Thymus (tissue), 11 donors: ENCODE results near the gene DNTT. TPM values are rescaled to one million over a fixed set of nuclear protein-coding genes. Genes with fewer than 3 reads are reported as not detected.

Experiments used
- DNase-seq, 9 donors: peaks; one replicate each; pipeline ENCODE4 v3.0.0-alpha.2; 2013; ENCODE audit warnings: low spot score in 9 of 9, low read depth in 6 of 9, missing footprints in 1 of 9
- H3K27ac ChIP-seq, 2 donors: one replicate each; pipeline ENCODE4 v1.5.1; 2013; ENCODE audit warnings: control low read depth in 1 of 2, low read depth in 1 of 2, low read length in 1 of 2, mild to moderate bottlenecking in 1 of 2, moderate library complexity in 1 of 2
- H3K27me3 ChIP-seq, 2 donors: one replicate each; pipeline ENCODE4 v1.5.1; 2013; ENCODE audit warnings: low read length in 1 of 2; ENCODE audit not compliant: control insufficient read depth in 2 of 2, insufficient read depth in 1 of 2
- H3K36me3 ChIP-seq, 2 donors: one replicate each; pipeline ENCODE4 v1.5.1; 2013; ENCODE audit warnings: low read length in 1 of 2, mild to moderate bottlenecking in 1 of 2, moderate library complexity in 1 of 2; ENCODE audit not compliant: control insufficient read depth in 2 of 2, insufficient read depth in 2 of 2
- H3K4me1 ChIP-seq, 2 donors: one replicate each; pipeline ENCODE4 v1.5.1; 2013; ENCODE audit warnings: low read length in 2 of 2; ENCODE audit not compliant: control insufficient read depth in 2 of 2, insufficient read depth in 2 of 2
- H3K4me3 ChIP-seq, 2 donors: one replicate each; pipeline ENCODE4 v1.5.1; 2013; ENCODE audit warnings: low read length in 2 of 2, control low read depth in 1 of 2, mild to moderate bottlenecking in 1 of 2
- H3K9me3 ChIP-seq, 2 donors: one replicate each; pipeline ENCODE4 v1.5.1; 2013; ENCODE audit warnings: low read length in 1 of 2, mild to moderate bottlenecking in 1 of 2; ENCODE audit not compliant: control insufficient read depth in 2 of 2, insufficient read depth in 1 of 2
- WGBS: extraction: QIAGEN DNeasy Blood & Tissue Kit; methylation state at CpG from one replicate; pipeline ENCODE4 v1.1.7; 2013; 5-methylcytosine and 5-hydroxymethylcytosine counted together
- polyA plus RNA-seq: library from polyadenylated mRNA; stranded (reverse); fragments of 200-250 nt; gene quantifications from one replicate; pipeline ENCODE4 v1.2.3, GENCODE V29; 2013
- total RNA-seq: library from RNA; stranded (reverse); fragments of 120-200 nt; gene quantifications from one replicate; pipeline ENCODE4 v1.2.4, GENCODE V29; 2013
- donor health status: healthy.

The DNTT gene
- total and polyA plus RNA-seq, 2 donors = 38.4 to 38.7 TPM

DNA sequence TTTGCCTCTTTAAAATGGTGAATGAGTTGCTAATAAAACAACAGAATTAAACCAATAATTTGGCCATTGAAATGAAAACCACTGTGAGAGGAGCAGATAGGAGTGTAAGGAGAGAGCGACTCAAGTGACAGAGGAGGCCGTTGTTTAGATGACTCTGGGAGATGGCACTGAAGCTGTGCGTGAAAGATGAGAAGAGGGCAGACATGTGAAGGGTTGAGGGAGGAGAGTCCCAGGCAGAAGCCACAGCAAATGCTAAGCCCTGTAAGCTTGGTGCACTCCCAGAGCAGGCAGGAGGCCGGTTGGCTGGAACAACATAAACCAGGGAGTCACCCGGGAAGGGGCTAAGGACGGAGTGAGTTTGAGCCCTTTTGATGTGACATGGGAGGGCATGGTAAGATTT is 55.4 kb downstream of the DNTT start:
- Histone ChIP-seq H3K27me3 (peaks cover 0 to 6% of the 10 kb centered on the region in 2 donors), H3K27ac (no peak overlapping the region), H3K36me3 (peaks cover 0 to 20% of the 10 kb centered on the region in 2 donors), H3K4me1 (no peaks in the 10 kb centered on the region), H3K4me3 (no peak overlapping the region), H3K9me3 (no peaks in the 10 kb centered on the region)
- DNase-seq = no peak
- 91% methylated on average over 6 of the region's 6 CpGs for WGBS

DNA sequence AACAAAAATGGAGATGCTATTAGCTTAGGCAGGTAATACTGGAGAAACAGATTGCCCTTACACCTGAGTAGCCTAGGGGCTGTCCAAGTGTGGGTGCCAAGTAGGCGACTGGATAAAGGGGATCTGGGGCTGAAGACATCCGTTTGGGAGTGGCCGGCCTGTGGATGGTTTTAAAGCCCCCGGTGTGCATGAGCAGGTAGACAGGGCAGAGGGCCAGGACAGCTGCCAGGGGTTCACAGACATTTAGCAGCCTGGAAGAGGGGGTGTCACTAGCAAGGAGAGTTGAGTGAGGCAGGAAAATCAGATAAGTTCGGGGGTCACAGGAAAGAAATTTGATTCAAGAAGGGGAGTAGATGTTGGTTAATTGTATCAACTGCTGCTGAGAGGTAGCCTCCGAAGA is 56.1 kb downstream of the DNTT start:
- H3K27me3 ChIP-seq = peaks cover 0 to 6% of the 10 kb centered on the region in 2 donors
- H3K36me3 ChIP-seq = peaks cover 0 to 17% of the 10 kb centered on the region in 2 donors
- H3K4me1 ChIP-seq = no peaks in the 10 kb centered on the region
- H3K4me3 ChIP-seq = no peak overlapping the region
- no peak overlapping the region for H3K27ac ChIP-seq
- no peak for DNase-seq
- H3K9me3 ChIP-seq = no peaks in the 10 kb centered on the region
- 98% methylated on average over 6 of the region's 6 CpGs for WGBS

DNA sequence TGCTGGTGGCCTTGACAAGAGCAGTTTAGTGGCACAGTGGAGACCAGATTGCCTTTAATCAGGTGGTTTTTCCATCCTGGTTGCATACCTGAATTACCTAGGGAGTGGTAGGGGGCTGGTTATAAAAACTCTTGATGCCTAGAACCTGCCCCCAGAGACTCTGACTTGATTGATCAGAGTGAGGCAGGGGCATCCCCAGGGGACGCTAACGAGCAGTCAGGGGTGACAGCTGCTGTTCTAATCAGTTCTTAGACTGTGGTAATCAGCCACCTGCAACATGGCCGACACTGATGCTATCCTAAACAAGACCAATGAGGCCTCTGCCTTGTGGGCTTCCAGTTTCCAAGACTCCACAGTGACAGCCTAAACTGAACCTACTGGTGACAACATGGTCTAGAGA is 56.5 kb downstream of the DNTT start:
- Histone ChIP-seq H3K27ac (no peak overlapping the region), H3K36me3 (peaks cover 0 to 14% of the 10 kb centered on the region in 2 donors), H3K4me3 (no peak overlapping the region), H3K9me3 (no peaks in the 10 kb centered on the region), H3K27me3 (peaks cover 0 to 6% of the 10 kb centered on the region in 2 donors), H3K4me1 (no peaks in the 10 kb centered on the region)
- WGBS = 96% methylated on average over 3 of the region's 3 CpGs
- DNase-seq = no peak

DNA sequence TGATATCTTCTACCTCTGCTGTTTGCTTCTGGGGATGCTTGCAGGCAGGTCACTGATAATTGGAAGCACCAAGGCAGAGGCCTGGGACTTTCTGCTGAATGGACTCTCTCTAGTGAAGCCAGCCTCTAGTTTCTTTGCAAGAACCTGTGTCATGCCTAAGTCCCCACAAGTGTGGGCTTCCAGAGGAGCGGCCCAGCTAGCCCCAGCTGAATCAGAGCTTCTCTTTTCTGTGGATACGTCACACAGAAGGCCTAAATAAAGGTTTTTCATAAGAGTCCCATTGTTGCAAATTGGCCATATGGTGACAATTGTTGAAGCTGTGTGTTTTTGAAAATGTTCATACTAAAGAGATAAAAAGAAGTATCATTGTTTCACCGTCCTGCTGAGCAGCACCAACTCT is 61.3 kb downstream of the DNTT start:
- DNase-seq = no peak
- Histone ChIP-seq H3K36me3 (no peaks in the 10 kb centered on the region), H3K9me3 (no peaks in the 10 kb centered on the region), H3K4me3 (no peak overlapping the region), H3K27me3 (no peaks in the 10 kb centered on the region), H3K27ac (no peak overlapping the region), H3K4me1 (no peaks in the 10 kb centered on the region)
- 94% methylated on average over 3 of the region's 3 CpGs for WGBS

DNA sequence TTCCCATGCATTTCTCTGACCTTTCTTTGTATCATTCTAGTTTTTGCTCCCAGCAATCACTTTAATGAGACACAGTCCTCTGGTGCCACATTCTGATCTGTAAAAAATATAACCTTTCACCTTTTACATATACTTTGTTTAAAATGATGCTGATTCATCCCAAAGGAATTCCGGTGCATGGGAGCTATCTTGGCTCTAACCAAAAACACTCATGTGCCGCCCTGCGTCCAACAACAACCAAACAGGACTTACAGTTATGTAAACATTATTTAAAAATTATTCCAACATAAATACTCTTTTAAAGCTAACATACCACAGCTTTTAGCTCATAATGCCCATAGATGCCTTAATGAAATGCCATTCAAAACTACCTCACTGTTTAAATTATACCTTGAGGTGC is 62.3 kb downstream of the DNTT start:
- no peaks in the 10 kb centered on the region for H3K27me3 ChIP-seq
- H3K4me1 ChIP-seq = no peaks in the 10 kb centered on the region
- no peaks in the 10 kb centered on the region for H3K36me3 ChIP-seq
- no peak for DNase-seq
- no peak overlapping the region for H3K27ac ChIP-seq
- H3K9me3 ChIP-seq = no peaks in the 10 kb centered on the region
- WGBS = 97% methylated on average over 3 of the region's 3 CpGs
- no peak overlapping the region for H3K4me3 ChIP-seq

DNA sequence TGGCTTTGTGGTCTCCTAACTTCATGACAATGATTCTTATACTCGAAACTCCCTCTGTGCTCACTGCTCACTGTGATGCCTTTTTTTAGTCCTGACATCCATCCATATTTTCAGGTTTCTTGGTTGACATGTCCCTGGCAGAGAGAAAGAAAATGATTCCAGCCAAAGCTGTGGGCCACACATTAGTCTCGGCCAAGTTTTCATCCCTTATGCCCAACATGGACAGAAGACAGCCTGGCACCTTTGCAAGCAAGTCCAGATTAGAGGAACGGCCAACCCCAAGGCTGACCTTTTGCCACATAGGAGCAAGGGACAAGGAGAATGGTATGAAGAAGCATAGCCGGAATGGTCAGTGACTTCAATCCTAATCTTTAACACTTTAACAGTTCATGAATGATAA is 63.2 kb downstream of the DNTT start:
- H3K36me3 ChIP-seq = no peaks in the 10 kb centered on the region
- no peaks in the 10 kb centered on the region for H3K4me1 ChIP-seq
- H3K9me3 ChIP-seq = no peaks in the 10 kb centered on the region
- DNase-seq = no peak
- H3K27me3 ChIP-seq = no peaks in the 10 kb centered on the region
- no peak overlapping the region for H3K4me3 ChIP-seq
- 96% methylated on average over 4 of the region's 4 CpGs for WGBS
- H3K27ac ChIP-seq = no peak overlapping the region

DNA sequence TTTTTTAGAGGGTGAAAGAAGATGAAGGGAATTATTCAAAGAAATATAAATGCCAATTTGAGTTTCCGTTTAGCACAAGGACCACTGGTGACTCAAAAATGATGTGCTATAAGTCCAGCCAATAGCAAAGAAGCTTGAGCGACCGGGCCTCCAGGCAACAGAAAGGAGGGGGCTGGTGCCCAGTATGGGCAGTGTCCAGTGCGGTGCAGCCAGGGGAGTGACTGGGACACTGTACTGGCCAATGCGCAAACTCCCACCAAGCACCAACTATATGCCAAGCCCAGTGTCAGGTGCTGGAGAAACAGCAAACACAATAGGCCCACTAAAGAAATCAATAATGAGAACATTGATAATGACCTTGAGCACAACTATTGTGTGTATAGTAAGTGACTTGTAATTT is 64.7 kb downstream of the DNTT start:
- DNase-seq = no peak
- WGBS = 97% methylated on average over 5 of the region's 5 CpGs
- no peaks in the 10 kb centered on the region for H3K36me3 ChIP-seq

DNA sequence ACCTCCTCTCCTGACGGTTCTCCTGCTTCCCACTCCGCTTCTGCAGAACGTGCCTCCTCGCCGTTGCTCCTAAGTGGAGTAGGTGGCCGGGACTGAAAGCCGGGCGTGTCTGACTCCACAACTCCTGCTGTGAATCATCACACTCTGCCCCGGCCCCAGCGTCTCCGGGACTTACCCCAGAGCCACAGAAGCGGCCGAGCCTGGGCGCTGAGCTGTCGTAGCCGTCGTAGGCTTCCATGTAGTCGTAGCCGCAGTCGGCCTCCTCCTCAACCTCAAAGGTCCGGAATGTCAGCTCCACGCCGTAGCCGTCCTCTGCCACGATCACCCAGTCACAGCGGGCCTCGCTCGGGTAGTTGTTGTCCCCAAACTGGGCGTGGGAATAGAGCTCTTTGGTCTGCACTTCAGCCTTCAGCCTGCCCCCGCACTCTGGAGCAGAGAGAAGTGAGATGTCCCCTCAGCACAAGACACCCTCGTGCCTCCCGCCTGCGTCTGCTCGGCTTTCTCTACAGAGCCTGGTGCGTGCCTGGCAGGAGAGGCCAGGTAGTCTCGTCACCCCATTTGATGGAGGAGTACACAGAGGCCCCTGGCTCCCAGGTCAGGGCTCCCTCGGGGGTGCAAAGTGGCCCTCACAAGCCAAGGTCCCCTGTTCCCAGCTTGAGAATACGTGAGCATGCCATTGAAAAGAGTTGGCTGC is 65.8 kb downstream of the DNTT start:
- peaks cover 0 to 7% of the 10 kb centered on the region in 2 donors for H3K4me1 ChIP-seq
- no peaks in the 10 kb centered on the region for H3K36me3 ChIP-seq
- DNase-seq = no peak
- H3K27ac ChIP-seq = no peak overlapping the region
- H3K27me3 ChIP-seq = peaks cover 0 to 10% of the 10 kb centered on the region in 2 donors
- no peaks in the 10 kb centered on the region for H3K9me3 ChIP-seq
- no peak overlapping the region for H3K4me3 ChIP-seq
- 94% methylated on average over 38 of the region's 38 CpGs for WGBS

More for the DNA sequence above, 64.7 kb downstream of the DNTT start:
- Histone ChIP-seq H3K4me3 (no peak overlapping the region), H3K9me3 (no peaks in the 10 kb centered on the region), H3K4me1 (no peaks in the 10 kb centered on the region), H3K27ac (no peak overlapping the region), H3K27me3 (no peaks in the 10 kb centered on the region)

DNA sequence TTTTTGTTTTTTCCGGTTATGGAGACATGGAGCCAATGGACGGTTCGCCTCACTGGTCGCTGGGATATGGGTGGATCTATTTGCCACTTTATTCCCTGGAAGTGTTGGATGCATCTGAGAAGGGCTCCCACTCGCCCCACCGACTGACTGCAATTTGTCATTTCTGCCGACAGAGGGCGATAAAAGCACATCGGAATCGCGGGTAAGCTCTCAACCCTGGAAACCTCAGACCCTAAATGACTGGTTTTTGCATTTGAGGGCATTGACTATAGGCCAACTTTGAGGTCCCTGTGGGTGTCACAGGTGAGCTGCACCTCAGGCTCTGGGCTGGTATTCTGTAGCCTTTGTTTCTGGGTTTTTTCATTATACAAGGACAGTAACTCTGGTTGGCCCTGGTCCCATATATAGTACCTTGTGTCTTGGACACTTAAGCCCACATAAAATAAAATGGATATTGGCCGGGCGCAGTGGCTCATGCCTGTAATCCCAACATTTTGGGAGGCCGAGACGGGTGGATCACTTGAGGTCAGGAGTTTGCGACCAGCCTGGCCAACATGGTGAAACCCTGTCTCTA is 66.4 kb downstream of the DNTT start:
- peak in 7 of 9 donors; percentile 9 to 61 (median 38) for DNase-seq
- no peaks in the 10 kb centered on the region for H3K36me3 ChIP-seq
- 39% methylated on average over 16 of the region's 16 CpGs for WGBS

More for the DNA sequence above, 66.4 kb downstream of the DNTT start:
- peaks cover 0 to 12% of the 10 kb centered on the region in 2 donors for H3K27me3 ChIP-seq
- H3K4me1 ChIP-seq = peaks cover 0 to 10% of the 10 kb centered on the region in 2 donors
- H3K9me3 ChIP-seq = no peaks in the 10 kb centered on the region
- no peak overlapping the region for H3K4me3 ChIP-seq
- H3K27ac ChIP-seq = no peak overlapping the region
